ENCODE data around the gene CDK5RAP3. TPM values are rescaled to one million over a fixed set of nuclear protein-coding genes. Genes with fewer than 3 reads are reported as not detected.

The CDK5RAP3 gene
- total RNA-seq, 1 experiment from 2014 or later = 149 TPM

DNA sequence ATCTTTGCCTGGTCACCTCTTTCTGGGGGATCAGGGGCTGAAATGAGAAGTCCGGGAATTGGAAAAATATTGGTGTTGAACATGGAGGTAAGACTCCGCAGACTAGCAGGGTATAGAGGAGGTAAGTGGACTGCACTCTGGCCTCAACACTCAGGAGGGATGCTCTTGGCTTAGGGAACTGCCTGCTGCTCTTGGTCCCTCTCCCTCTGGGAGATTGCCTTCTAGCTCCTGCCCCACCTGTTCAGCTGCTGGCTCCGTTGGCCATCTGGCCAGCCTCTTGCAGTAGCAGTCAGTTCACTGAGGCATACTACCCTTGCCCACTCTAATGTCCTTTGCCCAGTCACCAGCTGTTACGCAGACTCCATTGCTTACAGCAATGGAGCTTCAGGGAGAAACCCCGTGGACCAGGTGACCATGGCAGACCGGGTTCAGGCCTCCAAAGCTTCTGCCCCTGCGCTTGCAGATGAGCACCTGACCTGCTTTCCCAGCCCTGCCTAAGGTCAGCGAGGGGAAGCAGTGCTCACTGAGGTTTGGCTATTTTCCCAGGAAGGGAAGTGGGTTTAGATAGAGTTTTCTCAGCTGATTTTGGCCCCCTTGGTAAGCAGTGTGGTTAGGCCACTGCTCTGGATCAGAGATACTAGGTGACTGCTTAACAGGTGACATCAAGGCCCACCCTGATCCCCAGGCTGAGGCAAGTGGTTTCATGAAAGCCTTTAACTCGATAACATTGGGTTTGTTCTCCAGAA is 11.9 kb downstream of the CDK5RAP3 start:
- TF ChIP-seq, protein P1, sequence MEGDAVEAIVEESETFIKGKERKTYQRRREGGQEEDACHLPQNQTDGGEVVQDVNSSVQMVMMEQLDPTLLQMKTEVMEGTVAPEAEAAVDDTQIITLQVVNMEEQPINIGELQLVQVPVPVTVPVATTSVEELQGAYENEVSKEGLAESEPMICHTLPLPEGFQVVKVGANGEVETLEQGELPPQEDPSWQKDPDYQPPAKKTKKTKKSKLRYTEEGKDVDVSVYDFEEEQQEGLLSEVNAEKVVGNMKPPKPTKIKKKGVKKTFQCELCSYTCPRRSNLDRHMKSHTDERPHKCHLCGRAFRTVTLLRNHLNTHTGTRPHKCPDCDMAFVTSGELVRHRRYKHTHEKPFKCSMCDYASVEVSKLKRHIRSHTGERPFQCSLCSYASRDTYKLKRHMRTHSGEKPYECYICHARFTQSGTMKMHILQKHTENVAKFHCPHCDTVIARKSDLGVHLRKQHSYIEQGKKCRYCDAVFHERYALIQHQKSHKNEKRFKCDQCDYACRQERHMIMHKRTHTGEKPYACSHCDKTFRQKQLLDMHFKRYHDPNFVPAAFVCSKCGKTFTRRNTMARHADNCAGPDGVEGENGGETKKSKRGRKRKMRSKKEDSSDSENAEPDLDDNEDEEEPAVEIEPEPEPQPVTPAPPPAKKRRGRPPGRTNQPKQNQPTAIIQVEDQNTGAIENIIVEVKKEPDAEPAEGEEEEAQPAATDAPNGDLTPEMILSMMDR (conservative IDR thresholded peaks at IDR 0.05) = no peak
- no peak overlapping the region for H2BK15ac ChIP-seq (ENCODE audit: low read depth, low read length)
- no peak overlapping the region for H2AK5ac ChIP-seq (ENCODE audit: insufficient read length, low read length)
- no peak overlapping the region for H4K8ac ChIP-seq (replicated peaks; ENCODE audit: insufficient read length, low read depth, low read length)
- H2BK5ac ChIP-seq (ENCODE audit: insufficient read length, low read length) = no peak overlapping the region
- H2BK120ac ChIP-seq (ENCODE audit: low read depth, low read length, poor library complexity, severe bottlenecking) = no peak overlapping the region
- no peak overlapping the region for H3K9ac ChIP-seq (ENCODE audit: extremely low read depth, insufficient read length, low read length)
- no peaks in the 10 kb centered on the region for H3K9me3 Mint-ChIP-seq
- H3K27me3 ChIP-seq (ENCODE audit: insufficient read depth, low read length) = no peaks in the 10 kb centered on the region; the same call in 1 of the 2 replicates
- H4K91ac ChIP-seq (ENCODE audit: insufficient read length, low read depth, low read length) = no peak overlapping the region
- H3K4me3 Mint-ChIP-seq = no peak overlapping the region
- no peak overlapping the region for H2AFZ ChIP-seq (ENCODE audit: low read length)
- H2BK12ac ChIP-seq (ENCODE audit: insufficient read length, low read depth, low read length) = no peak overlapping the region
- H4K20me1 ChIP-seq (ENCODE audit: control insufficient read depth, insufficient read depth, insufficient read length) = no peaks in the 10 kb centered on the region
- H3T11ph ChIP-seq (ENCODE audit: low read length) = no peak overlapping the region
- no peaks in the 10 kb centered on the region for H3K79me1 ChIP-seq (ENCODE audit: insufficient read depth, low read depth, low read length, poor library complexity, severe bottlenecking)
- no peaks in the 10 kb centered on the region; the same call in 1 of the 2 replicates for H3K27me3 Mint-ChIP-seq (ENCODE audit: low read depth)
- peak overlapping the region in 2 of 3 experiments; percentile 61 to 70; a peak in 3 of 7 replicates for H3K27ac Mint-ChIP-seq
- H3K4ac ChIP-seq (ENCODE audit: low read depth, low read length) = no peak overlapping the region
- peaks cover 24 to 55% (median 48%) of the 10 kb centered on the region in 3 experiments; a peak in 6 of 7 replicates for H3K36me3 Mint-ChIP-seq (ENCODE audit: insufficient read depth in 1 of 3, low read depth in 3 of 3)
- H3K4me1 Mint-ChIP-seq = peaks cover 20 to 22% of the 10 kb centered on the region in 2 experiments
- H3K23me2 ChIP-seq (ENCODE audit: insufficient read length, low read depth, low read length, poor library complexity, severe bottlenecking) = peaks cover 3% of the 10 kb centered on the region
- no peak overlapping the region for H3K23ac ChIP-seq (ENCODE audit: insufficient read length, low read depth, low read length)
- H3K79me2 ChIP-seq (ENCODE audit: insufficient read depth, low read length) = no peaks in the 10 kb centered on the region
- H3K14ac ChIP-seq (ENCODE audit: insufficient read depth, low read length) = no peak overlapping the region
- H3K4me1 ChIP-seq (ENCODE audit: insufficient read depth, low read length) = peaks cover 3% of the 10 kb centered on the region; the same call in 1 of the 2 replicates
- H3K9me3 ChIP-seq (ENCODE audit: control insufficient read depth, low read depth, low read length) = no peaks in the 10 kb centered on the region
- no peak overlapping the region for H2BK20ac ChIP-seq (ENCODE audit: low read depth, low read length, poor library complexity, severe bottlenecking)
- no peak overlapping the region for H3K27ac ChIP-seq (ENCODE audit: insufficient read length, low read depth, low read length)
- no CpG with 5 or more reads among the region's 9 CpGs for WGBS (ENCODE audit: extremely low coverage, insufficient read length, low lambda C conversion rate)
- H4K5ac ChIP-seq (ENCODE audit: insufficient read length, low read depth, low read length) = no peak overlapping the region
- H3K18ac ChIP-seq (ENCODE audit: insufficient read length, low read depth, low read length) = no peak overlapping the region
- no peak for DNase-seq
- no peak overlapping the region for H3K56ac ChIP-seq (ENCODE audit: insufficient read length, low read depth, low read length)
- no peak overlapping the region for H3K4me2 ChIP-seq (ENCODE audit: insufficient read depth, insufficient read length, low read length)
